GM12892 (cell line): ENCODE data around the gene ADTRP.

Experiments
- POLR2A ChIP-seq: IDR thresholded peaks from 2 replicates; pipeline ENCODE4 v1.6.1; 2011; ENCODE audit warnings: low read depth, low read length, control low read depth
- TAF1 ChIP-seq: IDR thresholded peaks from 2 replicates; pipeline ENCODE4 v1.6.1; 2011; ENCODE audit warnings: low read depth, mild to moderate bottlenecking, control low read depth, low read length, borderline replicate concordance

DNA sequence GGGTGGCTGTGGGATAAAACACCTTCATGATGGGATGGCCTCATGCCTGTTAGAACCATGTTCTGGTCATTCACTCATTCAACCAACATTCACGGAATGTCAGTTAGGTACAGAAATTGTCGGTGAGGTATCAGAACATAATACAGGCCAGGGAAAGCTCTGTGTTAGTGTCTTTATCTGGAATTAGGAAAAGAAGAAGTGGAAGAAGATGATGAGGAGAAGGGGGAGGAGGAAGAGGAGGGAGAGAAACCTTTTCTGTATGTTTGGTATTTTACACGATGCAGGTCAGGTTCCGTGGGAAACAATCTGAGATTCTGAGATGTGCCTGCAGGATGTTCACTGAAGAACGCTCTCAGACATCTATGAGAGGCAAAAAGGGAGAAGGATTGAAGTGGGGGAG, 5.6 kb downstream of the ADTRP start:
- TF ChIP-seq POLR2A, result no peak
- no peak for TF ChIP-seq TAF1
